H1 (cell line): ENCODE data around the gene CDH19. TPM values are rescaled to one million over a fixed set of nuclear protein-coding genes. Genes with fewer than 3 reads are reported as not detected.

Source experiments
- ASH2L ChIP-seq: fragments of 200-600, 300-600 bp; sonication (generic); IDR thresholded peaks from one replicate; pipeline ENCODE4 v1.7.1; 2017; ENCODE audit warnings: low read length
- CHD7 ChIP-seq: fragments of 300-600 bp; sonication (generic); IDR thresholded peaks from 2 replicates; pipeline ENCODE4 v1.7.1; 2012; ENCODE audit warnings: low read length, moderate library complexity, mild to moderate bottlenecking, inconsistent platforms; ENCODE audit not compliant: insufficient replicate concordance
- FOSL1 ChIP-seq: IDR thresholded peaks from 2 replicates; pipeline ENCODE4 v1.6.1; 2011; ENCODE audit warnings: mild to moderate bottlenecking, low read depth, low read length, moderate library complexity; ENCODE audit not compliant: insufficient read depth
- GTF2F1 ChIP-seq: IDR thresholded peaks from 2 replicates; pipeline ENCODE4 v1.6.1; 2012; ENCODE audit warnings: low read depth, low read length, improper control_type of control experiment, borderline replicate concordance
- JUND ChIP-seq: IDR thresholded peaks from 2 replicates; pipeline ENCODE4 v1.6.1; 2011; ENCODE audit warnings: mild to moderate bottlenecking, improper control_type of control experiment, low read length
- PHF8 ChIP-seq: fragments of 200-600 bp; sonication (generic); conservative IDR thresholded peaks from 2 replicates; pipeline ENCODE4 v1.7.1; 2012; ENCODE audit warnings: low read depth, mild to moderate bottlenecking, inconsistent platforms, low read length, moderate library complexity
- POLR2AphosphoS5 ChIP-seq: IDR thresholded peaks from 2 replicates; pipeline ENCODE4 v1.6.1; 2011; ENCODE audit warnings: low read depth, low read length
- RAD21 ChIP-seq, 2 experiments: IDR thresholded peaks in 1 of 2; conservative IDR thresholded peaks in 1 of 2; 2 replicates each; pipeline ENCODE4 v1.6.1; 2011; ENCODE audit warnings: low read depth in 2 of 2, low read length in 2 of 2, improper control_type of control experiment in 1 of 2, inconsistent platforms in 1 of 2, mild to moderate bottlenecking in 1 of 2, moderate library complexity in 1 of 2
- TAF1 ChIP-seq: IDR thresholded peaks from 2 replicates; pipeline ENCODE4 v1.6.1; 2011; ENCODE audit warnings: mild to moderate bottlenecking, low read depth, low read length
- USF2 ChIP-seq: IDR thresholded peaks from 2 replicates; pipeline ENCODE4 v1.6.1; 2011; ENCODE audit warnings: low read length, improper control_type of control experiment
- YY1 ChIP-seq: IDR thresholded peaks from 2 replicates; pipeline ENCODE4 v1.6.1; 2011; ENCODE audit warnings: low read depth, mild to moderate bottlenecking, low read length
- polyA plus RNA-seq, 7 experiments: library from polyadenylated mRNA; depleted of rRNA in 3 of 7; stranded (reverse) in 5 of 7; unstranded in 2 of 7; fragments of >200 nt in 5 of 7; fragments of 200-250 nt in 2 of 7; gene quantifications; 1 replicate in 5 of 7; 2 replicates in 1 of 7; 4 replicates in 1 of 7; pipeline versions ENCODE4 v1.2.1 to v1.2.3, GENCODE V29; 2011 to 2013; ENCODE audit warnings: missing spikeins in 2 of 7, mixed read lengths in 2 of 7
- total RNA-seq: library from RNA; stranded (reverse); fragmentation: NEBNext Ultra II Directional; extraction: Animal tissue kit (Norgen Biotek cat#: 25700); gene quantifications from 2 replicates; pipeline ENCODE4 v1.2.1, GENCODE V29; 2021

Gene CDH19
- total and polyA plus RNA-seq, 2 of the 8 experiments (the other 6 are each of a cell fraction or from before 2014, with no cell fraction given), result not detected

GRCh38 chr18:66587430-66587829 lies 16.5 kb downstream of the CDH19 start (continued):
- TF ChIP-seq CHD7, result no peak
- no peak for TF ChIP-seq GTF2F1
- no peak for TF ChIP-seq TAF1
- TF ChIP-seq FOSL1, result no peak
- no peak for TF ChIP-seq YY1
- TF ChIP-seq RAD21 (IDR thresholded peaks at IDR 0.05 in 1 of 2, conservative IDR thresholded peaks at IDR 0.05 in 1 of 2; ENCODE audit: low read depth in 2 of 2, low read length in 2 of 2), result no peak
- no peak for TF ChIP-seq PHF8
- TF ChIP-seq ASH2L, result no peak
- no peak for TF ChIP-seq POLR2AphosphoS5
- no peak for TF ChIP-seq USF2
- TF ChIP-seq JUND, result no peak
